ENCODE data around the gene NPC1. TPM values are rescaled to one million over a fixed set of nuclear protein-coding genes. Genes with fewer than 3 reads are reported as not detected.

The NPC1 gene
- total RNA-seq, 6 experiments from 2014 or later: 25.4 to 46.2 (median 34.3) TPM

DNA sequence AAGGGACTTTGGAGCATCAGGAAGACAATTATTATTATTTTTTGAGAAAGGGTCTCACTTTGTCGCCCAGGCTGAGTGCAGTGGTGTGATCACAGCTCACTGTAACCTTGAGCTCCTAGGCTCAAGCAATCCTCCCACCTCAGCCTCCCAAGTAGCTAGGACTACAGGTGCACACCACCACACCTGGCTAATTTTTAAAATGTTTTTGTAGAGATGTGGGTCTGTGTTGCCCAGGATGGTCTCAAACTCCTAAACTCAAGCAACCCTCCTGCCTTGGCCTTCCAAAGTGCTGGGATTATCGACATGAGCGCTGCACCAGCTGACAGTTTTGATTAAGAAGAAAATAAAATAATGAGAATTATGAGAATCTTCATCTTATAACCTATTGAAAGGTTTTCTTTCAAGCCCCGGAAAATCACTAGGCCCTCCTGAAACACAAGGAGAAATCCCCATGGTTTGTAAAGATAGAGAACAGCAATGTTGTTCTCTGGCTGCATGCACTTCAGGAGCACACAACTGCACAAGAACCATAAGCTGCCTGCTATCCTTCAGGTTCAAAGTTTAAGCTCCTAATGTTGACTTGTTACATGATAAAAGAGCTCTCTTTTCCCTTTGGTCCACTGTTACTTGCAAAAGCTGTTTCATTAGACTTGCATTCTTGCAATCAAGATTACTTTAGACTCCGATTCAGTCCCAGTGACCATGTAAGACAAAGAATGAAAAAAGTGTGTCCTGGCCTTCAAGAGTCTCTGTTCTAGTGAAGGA, 16.8 kb downstream of the NPC1 start:
- H3K36me3 Mint-ChIP-seq (ENCODE audit: low read depth): peaks cover 58% of the 10 kb centered on the region
- H3K27ac Mint-ChIP-seq: no peak overlapping the region
- no peak for DNase-seq
- no peaks in the 10 kb centered on the region for H3K27me3 Mint-ChIP-seq (ENCODE audit: insufficient read depth)
- peaks cover 18% of the 10 kb centered on the region for H3K4me1 Mint-ChIP-seq (ENCODE audit: low read depth)
- H3K4me3 Mint-ChIP-seq: no peak overlapping the region
- no peaks in the 10 kb centered on the region for H3K9me3 Mint-ChIP-seq
- TF ChIP-seq, protein P1, sequence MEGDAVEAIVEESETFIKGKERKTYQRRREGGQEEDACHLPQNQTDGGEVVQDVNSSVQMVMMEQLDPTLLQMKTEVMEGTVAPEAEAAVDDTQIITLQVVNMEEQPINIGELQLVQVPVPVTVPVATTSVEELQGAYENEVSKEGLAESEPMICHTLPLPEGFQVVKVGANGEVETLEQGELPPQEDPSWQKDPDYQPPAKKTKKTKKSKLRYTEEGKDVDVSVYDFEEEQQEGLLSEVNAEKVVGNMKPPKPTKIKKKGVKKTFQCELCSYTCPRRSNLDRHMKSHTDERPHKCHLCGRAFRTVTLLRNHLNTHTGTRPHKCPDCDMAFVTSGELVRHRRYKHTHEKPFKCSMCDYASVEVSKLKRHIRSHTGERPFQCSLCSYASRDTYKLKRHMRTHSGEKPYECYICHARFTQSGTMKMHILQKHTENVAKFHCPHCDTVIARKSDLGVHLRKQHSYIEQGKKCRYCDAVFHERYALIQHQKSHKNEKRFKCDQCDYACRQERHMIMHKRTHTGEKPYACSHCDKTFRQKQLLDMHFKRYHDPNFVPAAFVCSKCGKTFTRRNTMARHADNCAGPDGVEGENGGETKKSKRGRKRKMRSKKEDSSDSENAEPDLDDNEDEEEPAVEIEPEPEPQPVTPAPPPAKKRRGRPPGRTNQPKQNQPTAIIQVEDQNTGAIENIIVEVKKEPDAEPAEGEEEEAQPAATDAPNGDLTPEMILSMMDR (IDR thresholded peaks at IDR 0.05): no peak

GRCh38 chr18:23568281-23569138, 17.8 kb downstream of the NPC1 start:
- TF ChIP-seq, protein P1 (IDR thresholded peaks at IDR 0.05): no peak
- H3K27me3 Mint-ChIP-seq (ENCODE audit: insufficient read depth): no peaks in the 10 kb centered on the region
- no peak overlapping the region for H3K27ac Mint-ChIP-seq
- H3K4me1 Mint-ChIP-seq (ENCODE audit: low read depth): peaks cover 15% of the 10 kb centered on the region
- no peak for DNase-seq
- peaks cover 65% of the 10 kb centered on the region for H3K36me3 Mint-ChIP-seq (ENCODE audit: low read depth)
- H3K4me3 Mint-ChIP-seq: no peak overlapping the region
- no peaks in the 10 kb centered on the region for H3K9me3 Mint-ChIP-seq

- Mint-ChIP-seq H3K36me3 (ENCODE audit: low read depth) (peaks cover 70% of the 10 kb centered on the region), H3K27ac (no peak overlapping the region), H3K4me1 (ENCODE audit: low read depth) (peaks cover 11% of the 10 kb centered on the region), H3K4me3 (no peak overlapping the region), H3K27me3 (ENCODE audit: insufficient read depth) (no peaks in the 10 kb centered on the region), H3K9me3 (no peaks in the 10 kb centered on the region)
- TF ChIP-seq, protein P1 (IDR thresholded peaks at IDR 0.05): no peak
- no peak for DNase-seq
Measured at GRCh38 chr18:23567671-23568070, 18.6 kb downstream of the NPC1 start.

DNA sequence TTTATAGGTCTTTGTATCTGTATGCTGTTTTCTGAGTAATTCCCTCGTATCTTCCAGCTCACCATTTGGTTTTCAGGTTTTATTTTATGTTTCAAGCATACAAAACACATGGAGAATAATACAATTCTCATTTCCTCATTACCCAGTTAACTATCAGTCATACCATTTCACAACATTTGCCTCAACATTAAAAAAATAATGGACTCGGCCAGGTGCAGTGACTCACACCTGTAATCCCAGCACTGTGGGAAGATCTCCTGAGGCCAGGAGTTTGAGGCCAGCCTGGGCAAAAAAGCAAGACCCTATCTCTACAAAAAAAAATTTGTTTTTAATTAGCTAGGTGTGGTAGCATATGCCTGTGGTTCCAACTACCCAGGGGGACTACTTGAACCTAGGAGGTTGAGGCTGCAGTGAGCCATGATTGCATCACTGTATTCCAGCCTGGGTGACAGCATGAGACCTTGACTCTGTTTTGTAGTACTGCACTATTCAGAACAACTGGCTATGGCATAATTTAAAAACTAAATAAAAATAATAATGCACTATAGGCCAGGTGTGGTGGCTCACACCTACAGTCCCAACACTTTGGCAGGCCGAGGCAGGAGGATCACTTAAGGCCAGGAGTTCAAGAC, 20.3 kb downstream of the NPC1 start:
- Mint-ChIP-seq H3K36me3 (ENCODE audit: low read depth) (peaks cover 79% of the 10 kb centered on the region), H3K9me3 (no peaks in the 10 kb centered on the region), H3K27me3 (ENCODE audit: insufficient read depth) (peaks cover 2% of the 10 kb centered on the region; the same call in 1 of the 2 replicates), H3K4me3 (no peak overlapping the region), H3K27ac (no peak overlapping the region), H3K4me1 (ENCODE audit: low read depth) (peaks cover 11% of the 10 kb centered on the region)
- TF ChIP-seq, protein P1 (IDR thresholded peaks at IDR 0.05): no peak
- no peak for DNase-seq

- Mint-ChIP-seq H3K4me1 (ENCODE audit: low read depth) (peaks cover 11% of the 10 kb centered on the region), H3K27ac (no peak overlapping the region), H3K27me3 (ENCODE audit: insufficient read depth) (peaks cover 2% of the 10 kb centered on the region; the same call in 1 of the 2 replicates), H3K36me3 (ENCODE audit: low read depth) (peaks cover 78% of the 10 kb centered on the region), H3K4me3 (no peak overlapping the region), H3K9me3 (no peaks in the 10 kb centered on the region)
- TF ChIP-seq, protein P1 (IDR thresholded peaks at IDR 0.05): no peak
- peak; percentile 32 for DNase-seq
Measured at GRCh38 chr18:23563377-23564043, 22.8 kb downstream of the NPC1 start.

Measured in HFFc6 (cell line).